ENCODE measurements around the gene DEGS2.

DEGS2 gene

DNA sequence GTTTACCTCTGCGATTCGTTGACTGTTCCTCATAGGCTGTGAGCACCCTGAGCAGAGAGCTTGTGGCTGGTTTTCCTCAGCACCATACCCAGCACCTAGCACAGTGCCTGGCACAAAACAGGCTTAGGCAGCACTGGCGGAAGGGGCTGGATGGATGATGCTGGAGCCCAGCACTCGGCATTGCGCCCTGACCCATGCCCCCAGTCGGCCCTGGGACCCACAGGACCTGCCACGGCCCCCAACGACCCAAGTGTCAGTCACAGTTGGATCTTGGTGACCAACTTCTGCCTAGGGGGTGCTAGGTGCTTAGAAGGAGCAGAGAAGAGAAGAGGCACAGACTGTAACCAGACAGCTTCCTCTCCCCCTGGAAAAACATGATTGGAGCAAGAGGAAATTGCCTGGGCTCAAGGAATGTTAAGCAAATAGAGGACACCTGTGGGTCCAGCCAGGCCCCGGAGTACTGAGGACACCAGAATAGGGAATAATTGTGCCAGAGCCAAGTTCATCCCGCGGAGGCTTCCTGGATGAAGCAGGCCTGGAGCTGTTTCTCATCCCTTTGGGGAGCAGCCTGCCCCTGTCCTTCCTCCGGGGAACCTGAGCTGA is 31.5 kb downstream of the DEGS2 start:
- Mint-ChIP-seq H3K27ac (no peak overlapping the region), H3K4me1 (peaks cover 24% of the 10 kb centered on the region), H3K36me3 (ENCODE audit: low read depth) (peaks cover 35% of the 10 kb centered on the region), H3K4me3 (no peak overlapping the region), H3K9me3 (no peaks in the 10 kb centered on the region), H3K27me3 (ENCODE audit: low read depth) (peaks cover 4% of the 10 kb centered on the region)
- TF ChIP-seq, protein P1, sequence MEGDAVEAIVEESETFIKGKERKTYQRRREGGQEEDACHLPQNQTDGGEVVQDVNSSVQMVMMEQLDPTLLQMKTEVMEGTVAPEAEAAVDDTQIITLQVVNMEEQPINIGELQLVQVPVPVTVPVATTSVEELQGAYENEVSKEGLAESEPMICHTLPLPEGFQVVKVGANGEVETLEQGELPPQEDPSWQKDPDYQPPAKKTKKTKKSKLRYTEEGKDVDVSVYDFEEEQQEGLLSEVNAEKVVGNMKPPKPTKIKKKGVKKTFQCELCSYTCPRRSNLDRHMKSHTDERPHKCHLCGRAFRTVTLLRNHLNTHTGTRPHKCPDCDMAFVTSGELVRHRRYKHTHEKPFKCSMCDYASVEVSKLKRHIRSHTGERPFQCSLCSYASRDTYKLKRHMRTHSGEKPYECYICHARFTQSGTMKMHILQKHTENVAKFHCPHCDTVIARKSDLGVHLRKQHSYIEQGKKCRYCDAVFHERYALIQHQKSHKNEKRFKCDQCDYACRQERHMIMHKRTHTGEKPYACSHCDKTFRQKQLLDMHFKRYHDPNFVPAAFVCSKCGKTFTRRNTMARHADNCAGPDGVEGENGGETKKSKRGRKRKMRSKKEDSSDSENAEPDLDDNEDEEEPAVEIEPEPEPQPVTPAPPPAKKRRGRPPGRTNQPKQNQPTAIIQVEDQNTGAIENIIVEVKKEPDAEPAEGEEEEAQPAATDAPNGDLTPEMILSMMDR (IDR thresholded peaks at IDR 0.05; ENCODE audit: unreplicated experiment in 3 of 3): no peak

DNA sequence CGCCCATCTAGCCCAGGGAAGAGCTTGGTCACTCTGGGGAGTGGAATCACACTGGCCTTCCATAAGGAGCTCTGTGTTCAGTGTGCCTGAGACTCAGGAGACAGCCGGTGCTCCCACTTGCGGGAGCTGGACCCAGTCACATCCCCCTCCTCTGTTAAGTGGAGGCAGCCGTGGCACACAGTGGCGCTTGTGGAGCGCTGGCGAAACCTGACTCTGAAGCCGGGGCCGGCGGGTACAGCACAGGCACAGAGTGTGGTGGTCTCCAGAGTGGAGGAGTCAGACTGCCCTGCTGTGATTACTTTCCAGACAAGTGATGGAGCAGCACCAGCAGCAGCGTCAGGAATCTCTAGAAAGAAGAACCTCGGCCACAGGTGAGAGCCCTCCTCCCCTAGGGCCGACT is 33.0 kb downstream of the DEGS2 start:
- Mint-ChIP-seq H3K36me3 (ENCODE audit: low read depth) (peaks cover 33% of the 10 kb centered on the region), H3K27ac (no peak overlapping the region), H3K9me3 (no peaks in the 10 kb centered on the region), H3K4me1 (peaks cover 35% of the 10 kb centered on the region), H3K27me3 (ENCODE audit: low read depth) (peaks cover 4% of the 10 kb centered on the region), H3K4me3 (no peak overlapping the region)
- TF ChIP-seq, protein P1 (IDR thresholded peaks at IDR 0.05; ENCODE audit: unreplicated experiment in 3 of 3): no peak

DNA sequence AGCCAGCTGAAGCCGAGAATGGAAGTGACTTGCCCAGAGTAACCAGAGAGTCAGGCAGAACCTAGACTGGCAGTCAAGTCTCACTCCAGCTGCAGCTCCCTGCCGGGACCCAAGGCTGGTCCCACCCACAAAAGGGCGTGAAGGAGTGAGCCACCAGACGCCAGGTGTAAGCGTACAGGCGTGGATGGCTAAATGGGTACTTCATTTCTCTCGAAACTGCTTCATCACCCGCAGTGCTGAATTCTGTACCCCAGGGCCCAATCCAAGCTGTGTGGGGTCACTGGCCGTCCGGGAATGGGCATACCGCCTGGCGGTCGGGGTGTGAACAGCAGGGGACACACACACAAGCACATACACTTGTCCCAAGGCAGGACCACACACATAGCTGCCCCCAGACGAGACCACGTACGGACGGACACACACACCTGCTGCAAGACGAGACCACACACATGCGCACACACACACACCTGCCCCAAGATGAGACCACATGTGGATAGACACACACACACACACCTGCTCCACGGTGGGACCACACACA is 34.8 kb downstream of the DEGS2 start:
- Mint-ChIP-seq H3K4me3 (no peak overlapping the region), H3K4me1 (peaks cover 32% of the 10 kb centered on the region), H3K9me3 (no peaks in the 10 kb centered on the region), H3K27ac (no peak overlapping the region), H3K36me3 (ENCODE audit: low read depth) (peaks cover 21% of the 10 kb centered on the region), H3K27me3 (ENCODE audit: low read depth) (peaks cover 4% of the 10 kb centered on the region)
- TF ChIP-seq, protein P1 (IDR thresholded peaks at IDR 0.05; ENCODE audit: unreplicated experiment in 3 of 3): no peak

DNA sequence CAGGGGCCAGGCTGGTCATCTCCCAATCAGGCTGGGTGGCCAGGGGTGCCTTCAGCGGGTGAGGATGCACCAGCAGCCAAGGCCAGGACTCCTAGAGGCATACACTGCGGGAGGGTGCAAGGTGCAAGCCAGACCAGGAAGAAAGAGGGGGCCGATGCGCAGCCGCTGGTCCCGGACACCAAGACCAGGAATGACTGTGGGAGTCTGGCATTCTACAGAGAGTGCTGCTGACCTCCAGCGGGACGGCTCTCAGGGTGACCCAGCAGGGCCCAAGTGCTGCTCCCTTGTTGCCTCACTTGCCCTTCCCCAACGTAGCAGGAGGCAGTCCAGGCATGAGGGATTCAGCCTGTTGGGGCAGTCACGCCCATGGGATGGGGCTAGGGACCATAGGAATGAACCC is 35.8 kb downstream of the DEGS2 start:
- H3K4me3 Mint-ChIP-seq: no peak overlapping the region
- peaks cover 40% of the 10 kb centered on the region for H3K4me1 Mint-ChIP-seq
- H3K27me3 Mint-ChIP-seq (ENCODE audit: low read depth): peaks cover 6% of the 10 kb centered on the region
- H3K9me3 Mint-ChIP-seq: no peaks in the 10 kb centered on the region
- peaks cover 17% of the 10 kb centered on the region for H3K36me3 Mint-ChIP-seq (ENCODE audit: low read depth)
- TF ChIP-seq, protein P1 (IDR thresholded peaks at IDR 0.05; ENCODE audit: unreplicated experiment in 3 of 3): no peak
- no peak overlapping the region for H3K27ac Mint-ChIP-seq

DNA sequence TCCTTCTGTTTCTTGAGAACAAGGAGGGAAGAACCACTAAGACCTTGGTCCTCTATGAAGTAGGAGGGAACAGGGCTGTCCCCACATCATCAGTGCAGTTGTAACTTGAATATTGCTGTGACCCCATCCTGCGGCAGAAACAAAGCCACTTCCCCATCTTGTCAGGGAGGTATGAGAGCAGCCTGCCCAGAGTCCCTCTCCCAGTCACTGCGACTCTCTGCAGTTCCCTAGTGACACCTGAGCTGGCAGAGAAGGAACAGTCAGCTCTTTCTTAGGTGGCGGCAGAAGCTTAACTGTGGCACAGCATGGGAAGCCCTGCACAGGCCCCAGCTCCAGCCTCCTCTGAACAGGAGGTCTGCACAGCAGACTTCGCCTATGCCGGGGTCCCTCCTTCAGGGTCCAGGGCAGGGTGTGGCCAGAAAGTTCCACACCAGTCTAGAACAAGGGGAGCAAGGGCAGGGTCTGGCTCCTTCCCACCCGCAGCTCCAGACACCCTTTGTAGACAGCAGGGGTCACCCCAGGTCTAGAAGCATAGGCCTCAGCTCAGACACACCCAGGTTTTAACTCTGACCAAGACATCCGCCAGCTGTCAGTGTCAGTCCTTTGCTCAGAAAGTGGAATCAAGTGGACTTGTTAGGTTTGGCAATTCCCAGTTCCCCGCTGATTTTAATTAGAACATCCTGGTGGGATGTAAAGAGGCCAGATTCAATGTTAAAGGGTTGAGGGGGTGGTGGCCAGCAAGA is 36.8 kb downstream of the DEGS2 start:
- Mint-ChIP-seq H3K36me3 (ENCODE audit: low read depth) (peaks cover 17% of the 10 kb centered on the region), H3K9me3 (no peaks in the 10 kb centered on the region), H3K4me1 (peaks cover 47% of the 10 kb centered on the region), H3K4me3 (no peak overlapping the region), H3K27me3 (ENCODE audit: low read depth) (peaks cover 7% of the 10 kb centered on the region), H3K27ac (peak overlapping the region in 2 of 3 experiments; percentile 16 to 31)
- TF ChIP-seq, protein P1 (IDR thresholded peaks at IDR 0.05; ENCODE audit: unreplicated experiment in 3 of 3): no peak

Data from nephron (organoid).